SK-N-SH (cell line): ENCODE data around the gene UPF3A. TPM values are rescaled to one million over a fixed set of nuclear protein-coding genes. Genes with fewer than 3 reads are reported as not detected.

Experiments used
- CTCF ChIA-PET: fragments of 300-600, 350-600 bp; formaldehyde crosslinking; extraction: SDS; loops from one replicate; lab custom pipeline; 2021; lab: Yijun Ruan, JAX
- POLR2A ChIA-PET: fragments of 350-600 bp; sonication (Branson Sonifier 250); formaldehyde crosslinking; extraction: SDS; loops from one replicate; lab custom pipeline; 2020; ENCODE audit warnings: antibody characterized with exemption, inconsistent platforms; lab: Yijun Ruan, JAX
- DNase-seq: peaks from one replicate; pipeline ENCODE4 v3.0.0; 2012
- H2AFZ ChIP-seq: fragments of 200-600 bp; sonication (generic); 2 replicates; pipeline ENCODE4 v1.8.1; 2016; ENCODE audit warnings: antibody characterized with exemption, mild to moderate bottlenecking, low read depth
- H3F3A ChIP-seq: fragments of 200-600 bp; sonication (generic); replicated peaks from 2 replicates; pipeline ENCODE3; 2016; ENCODE audit warnings: antibody characterized with exemption, mild to moderate bottlenecking; ENCODE audit not compliant: insufficient read depth
- H3K27ac ChIP-seq, 2 experiments: fragments of 200-500 bp in 1 of 2; fragments of 200-600 bp in 1 of 2; sonication (Bioruptor generic) in 1 of 2; sonication (generic), shearing (Covaris generic) in 1 of 2; 2 replicates each; pipeline versions ENCODE4 v1.5.1 to v1.6.1; 2014 to 2016; ENCODE audit warnings: low read depth in 2 of 2, inconsistent platforms in 1 of 2, low read length in 1 of 2, mild to moderate bottlenecking in 1 of 2, mixed read lengths in 1 of 2
- H3K27me3 ChIP-seq: fragments of 200-600 bp; sonication (generic), shearing (Covaris generic); 2 replicates; pipeline ENCODE4 v1.6.1; 2016; ENCODE audit warnings: mixed run types; ENCODE audit not compliant: insufficient read depth
- H3K36me3 ChIP-seq, 2 experiments: fragments of 200-500 bp in 1 of 2; fragments of 200-600 bp in 1 of 2; sonication (Bioruptor generic) in 1 of 2; sonication (generic) in 1 of 2; replicated peaks in 1 of 2; 2 replicates each; pipeline versions ENCODE3 to v1.5.1; 2014 to 2016; ENCODE audit warnings: low read length in 1 of 2, mild to moderate bottlenecking in 1 of 2; ENCODE audit not compliant: insufficient read depth in 2 of 2, control insufficient read depth in 1 of 2
- H3K4me1 ChIP-seq, 2 experiments: fragments of 200-500 bp in 1 of 2; fragments of 200-600 bp in 1 of 2; sonication (Bioruptor generic) in 1 of 2; sonication (generic), shearing (Covaris generic) in 1 of 2; 2 replicates each; pipeline versions ENCODE4 v1.5.1 to v1.6.1; 2014 to 2016; ENCODE audit warnings: low read depth in 1 of 2, low read length in 1 of 2, mixed run types in 1 of 2; ENCODE audit not compliant: insufficient read depth in 2 of 2, control insufficient read depth in 1 of 2
- H3K4me2 ChIP-seq: fragments of 200-600 bp; sonication (generic), shearing (Covaris generic); 2 replicates; pipeline ENCODE4 v1.6.1; 2017; ENCODE audit warnings: mixed run types
- H3K4me3 ChIP-seq, 2 experiments: fragments of 200-500 bp in 1 of 2; fragments of 200-600 bp in 1 of 2; sonication (Bioruptor generic) in 1 of 2; sonication (generic), shearing (Covaris generic) in 1 of 2; 2 replicates each; pipeline versions ENCODE4 v1.5.1 to v1.8.1; 2014 to 2016; ENCODE audit warnings: low read depth in 2 of 2, inconsistent platforms in 1 of 2, low read length in 1 of 2, mild to moderate bottlenecking in 1 of 2, mixed read lengths in 1 of 2, moderate library complexity in 1 of 2
- H3K79me2 ChIP-seq: fragments of 200-600 bp; sonication (generic); 2 replicates; pipeline ENCODE4 v1.8.1; 2017; ENCODE audit warnings: mild to moderate bottlenecking; ENCODE audit not compliant: insufficient read depth
- H3K9ac ChIP-seq: fragments of 200-600 bp; sonication (generic); 2 replicates; pipeline ENCODE4 v1.6.1; 2017; ENCODE audit warnings: mixed run types
- H3K9me2 ChIP-seq: fragments of 200-600 bp; sonication (generic); 2 replicates; pipeline ENCODE4 v1.6.1; 2017; ENCODE audit warnings: mixed run types
- H3K9me3 ChIP-seq: fragments of 200-600 bp; sonication (generic); 2 replicates; pipeline ENCODE4 v1.6.1; 2017; ENCODE audit warnings: mixed run types, mild to moderate bottlenecking, moderate library complexity
- H4K20me1 ChIP-seq: fragments of 200-600 bp; sonication (generic); 2 replicates; pipeline ENCODE4 v1.6.1; 2017; ENCODE audit warnings: mild to moderate bottlenecking, mixed run types; ENCODE audit not compliant: insufficient read depth
- EZH2phosphoT487 ChIP-seq: fragments of 200-600 bp; sonication (generic); IDR thresholded peaks from 2 replicates; pipeline ENCODE4 v1.6.1; 2017; ENCODE audit warnings: low read depth, mixed run types, mild to moderate bottlenecking, antibody characterized with exemption, moderate library complexity, borderline replicate concordance
- FOSL2 ChIP-seq: IDR thresholded peaks from 2 replicates; pipeline ENCODE4 v1.4.0; 2012; ENCODE audit warnings: low read depth, mild to moderate bottlenecking, moderate library complexity, borderline replicate concordance
- FOXM1 ChIP-seq: IDR thresholded peaks from 2 replicates; pipeline ENCODE4 v1.4.0; 2012; ENCODE audit warnings: low read depth, mild to moderate bottlenecking
- GABPA ChIP-seq: IDR thresholded peaks from 2 replicates; pipeline ENCODE4 v1.4.0; 2012; ENCODE audit warnings: low read depth, mild to moderate bottlenecking
- MEF2A ChIP-seq: IDR thresholded peaks from 2 replicates; pipeline ENCODE4 v1.4.0; 2012; ENCODE audit warnings: low read depth, borderline replicate concordance
- MXI1 ChIP-seq: IDR thresholded peaks from 2 replicates; pipeline ENCODE4 v1.6.1; 2012; ENCODE audit warnings: mild to moderate bottlenecking, low read depth, low read length, improper control_type of control experiment
- NFIC ChIP-seq: IDR thresholded peaks from 2 replicates; pipeline ENCODE4 v1.4.0; 2012; ENCODE audit warnings: borderline replicate concordance
- NRF1 ChIP-seq: IDR thresholded peaks from 2 replicates; pipeline ENCODE4 v1.6.1; 2012; ENCODE audit warnings: low read depth, mild to moderate bottlenecking, low read length
- POLR2AphosphoS5 ChIP-seq: IDR thresholded peaks from 2 replicates; pipeline ENCODE4 v1.6.1; 2012; ENCODE audit warnings: low read depth, low read length
- RAD21 ChIP-seq: IDR thresholded peaks from 2 replicates; pipeline ENCODE4 v1.6.1; 2012; ENCODE audit warnings: mild to moderate bottlenecking, low read length
- RCOR1 ChIP-seq: fragments of 150-350 bp; IDR thresholded peaks from 2 replicates; pipeline ENCODE4 v1.6.1; 2017; ENCODE audit warnings: antibody characterized with exemption, low read length
- RXRA ChIP-seq: IDR thresholded peaks from 2 replicates; pipeline ENCODE4 v1.4.0; 2012; ENCODE audit warnings: low read depth, mild to moderate bottlenecking, borderline replicate concordance
- SIN3A ChIP-seq: IDR thresholded peaks from 2 replicates; pipeline ENCODE4 v1.6.1; 2012; ENCODE audit warnings: low read depth, mild to moderate bottlenecking, low read length, moderate library complexity, borderline replicate concordance
- SMC3 ChIP-seq: IDR thresholded peaks from 2 replicates; pipeline ENCODE4 v1.6.1; 2012; ENCODE audit warnings: low read depth, low read length, improper control_type of control experiment
- TAF1 ChIP-seq: IDR thresholded peaks from 2 replicates; pipeline ENCODE4 v1.6.1; 2012; ENCODE audit warnings: low read depth, mild to moderate bottlenecking, low read length, moderate library complexity, borderline replicate concordance
- TEAD4 ChIP-seq: IDR thresholded peaks from 2 replicates; pipeline ENCODE4 v1.4.0; 2012; ENCODE audit warnings: mild to moderate bottlenecking, borderline replicate concordance; ENCODE audit not compliant: insufficient read depth
- YY1 ChIP-seq: IDR thresholded peaks from 2 replicates; pipeline ENCODE4 v1.4.0; 2012; ENCODE audit warnings: low read depth, mild to moderate bottlenecking
- WGBS: methylation state at CpG from one replicate; pipeline ENCODE4 v1.1.6; 2017; ENCODE audit warnings: low lambda C conversion rate; 5-methylcytosine and 5-hydroxymethylcytosine counted together
- polyA plus RNA-seq, 3 experiments: library from polyadenylated mRNA; depleted of rRNA; stranded (reverse); fragments of >200 nt; gene quantifications; 2 replicates each; pipeline ENCODE4 v1.2.3, GENCODE V29; 2012
- TF ChIP-seq, protein P1 (sequence below): IDR thresholded peaks from 2 replicates; pipeline ENCODE4 v1.4.0; 2012; ENCODE audit warnings: low read depth
- TF ChIP-seq, protein P2 (sequence below): IDR thresholded peaks from 2 replicates; pipeline ENCODE4 v1.4.0; 2012; ENCODE audit warnings: low read depth, borderline replicate concordance
- TF ChIP-seq, protein P3 (sequence below): fragments of 150-350 bp; IDR thresholded peaks from 2 replicates; pipeline ENCODE4 v1.6.1; 2016; ENCODE audit warnings: mild to moderate bottlenecking, low read depth, low read length

UPF3A gene
- polyA plus RNA-seq, 1 of the 3 experiments (the other 2 are of a cell fraction) = 63.2 TPM

DNA sequence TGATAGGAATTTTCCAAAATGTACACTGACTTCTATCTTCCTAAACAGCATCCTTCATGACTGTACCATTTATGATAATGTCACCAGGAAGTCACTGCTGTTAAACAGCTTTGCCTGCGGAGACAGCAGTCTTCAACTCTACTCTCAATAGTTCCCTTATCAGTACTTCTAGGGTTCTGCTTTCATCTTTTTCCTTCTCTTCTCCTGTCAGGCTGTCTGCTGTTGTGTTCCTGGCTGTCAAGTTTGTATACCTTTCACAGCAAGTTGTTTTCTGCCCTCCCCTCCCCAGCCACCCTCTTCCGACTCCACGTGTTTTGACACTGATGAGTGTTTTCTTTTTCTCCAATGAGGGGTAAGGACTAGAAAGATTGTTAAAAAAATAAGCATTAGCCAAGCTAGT lies 2.2 kb downstream of the UPF3A start:
- H4K20me1 ChIP-seq = peaks cover 7% of the 10 kb centered on the region; the same call in 1 of the 2 replicates
- ChIA-PET POLR2A (no interaction called here), CTCF (no interaction called here)
- peaks cover 34 to 56% of the 10 kb centered on the region in 2 experiments for H3K36me3 ChIP-seq
- H3K4me2 ChIP-seq = peak overlapping the region; percentile 29; the same call in 1 of the 2 replicates
- no peak overlapping the region for H3K9ac ChIP-seq
- no peaks in the 10 kb centered on the region for H3K9me3 ChIP-seq
- no peaks in the 10 kb centered on the region for H3K9me2 ChIP-seq
- WGBS = 81% methylated on average over 3 of the region's 3 CpGs
- H3F3A ChIP-seq = peaks cover 41% of the 10 kb centered on the region
- H3K4me1 ChIP-seq = peaks cover 17 to 21% of the 10 kb centered on the region in 2 experiments
- peaks cover 56% of the 10 kb centered on the region for H3K79me2 ChIP-seq
- no peak overlapping the region for H3K27ac ChIP-seq
- H3K27me3 ChIP-seq = no peaks in the 10 kb centered on the region
- no peak for DNase-seq
- TF ChIP-seq, protein P1, sequence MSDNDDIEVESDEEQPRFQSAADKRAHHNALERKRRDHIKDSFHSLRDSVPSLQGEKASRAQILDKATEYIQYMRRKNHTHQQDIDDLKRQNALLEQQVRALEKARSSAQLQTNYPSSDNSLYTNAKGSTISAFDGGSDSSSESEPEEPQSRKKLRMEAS = no peak
- no peak for TF ChIP-seq SMC3
- no peak for TF ChIP-seq EZH2phosphoT487
- TF ChIP-seq RXRA = no peak
- no peak for TF ChIP-seq SIN3A
- no peak for TF ChIP-seq MEF2A
- TF ChIP-seq NFIC = no peak
- TF ChIP-seq NRF1 = no peak
- no peak for TF ChIP-seq TEAD4
- TF ChIP-seq RCOR1 = no peak
- TF ChIP-seq FOSL2 = no peak
- TF ChIP-seq, protein P2, sequence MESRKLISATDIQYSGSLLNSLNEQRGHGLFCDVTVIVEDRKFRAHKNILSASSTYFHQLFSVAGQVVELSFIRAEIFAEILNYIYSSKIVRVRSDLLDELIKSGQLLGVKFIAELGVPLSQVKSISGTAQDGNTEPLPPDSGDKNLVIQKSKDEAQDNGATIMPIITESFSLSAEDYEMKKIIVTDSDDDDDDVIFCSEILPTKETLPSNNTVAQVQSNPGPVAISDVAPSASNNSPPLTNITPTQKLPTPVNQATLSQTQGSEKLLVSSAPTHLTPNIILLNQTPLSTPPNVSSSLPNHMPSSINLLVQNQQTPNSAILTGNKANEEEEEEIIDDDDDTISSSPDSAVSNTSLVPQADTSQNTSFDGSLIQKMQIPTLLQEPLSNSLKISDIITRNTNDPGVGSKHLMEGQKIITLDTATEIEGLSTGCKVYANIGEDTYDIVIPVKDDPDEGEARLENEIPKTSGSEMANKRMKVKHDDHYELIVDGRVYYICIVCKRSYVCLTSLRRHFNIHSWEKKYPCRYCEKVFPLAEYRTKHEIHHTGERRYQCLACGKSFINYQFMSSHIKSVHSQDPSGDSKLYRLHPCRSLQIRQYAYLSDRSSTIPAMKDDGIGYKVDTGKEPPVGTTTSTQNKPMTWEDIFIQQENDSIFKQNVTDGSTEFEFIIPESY = no peak
- TF ChIP-seq POLR2AphosphoS5 = no peak
- TF ChIP-seq GABPA = no peak
- TF ChIP-seq RAD21 = no peak
- no peak for TF ChIP-seq MXI1
- no peak for TF ChIP-seq TAF1
- TF ChIP-seq, protein P3, sequence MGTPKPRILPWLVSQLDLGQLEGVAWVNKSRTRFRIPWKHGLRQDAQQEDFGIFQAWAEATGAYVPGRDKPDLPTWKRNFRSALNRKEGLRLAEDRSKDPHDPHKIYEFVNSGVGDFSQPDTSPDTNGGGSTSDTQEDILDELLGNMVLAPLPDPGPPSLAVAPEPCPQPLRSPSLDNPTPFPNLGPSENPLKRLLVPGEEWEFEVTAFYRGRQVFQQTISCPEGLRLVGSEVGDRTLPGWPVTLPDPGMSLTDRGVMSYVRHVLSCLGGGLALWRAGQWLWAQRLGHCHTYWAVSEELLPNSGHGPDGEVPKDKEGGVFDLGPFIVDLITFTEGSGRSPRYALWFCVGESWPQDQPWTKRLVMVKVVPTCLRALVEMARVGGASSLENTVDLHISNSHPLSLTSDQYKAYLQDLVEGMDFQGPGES = no peak
- TF ChIP-seq YY1 = no peak
- no peak for TF ChIP-seq FOXM1
- no peak overlapping the region for H2AFZ ChIP-seq
- 0 out of 4 replicates have a peak overlapping the region, but pooled peaks of 1 of the 2 experiments have one; percentile 8 for H3K4me3 ChIP-seq
